T1000 (cell line): Measurements from ENCODE around the gene MBOAT7.

Experiments used
- DNase-seq: peaks from one replicate; lab custom pipeline; 2025; ENCODE audit warnings: mixed read lengths; lab: John Stamatoyannopoulos, UW

Gene MBOAT7

DNA sequence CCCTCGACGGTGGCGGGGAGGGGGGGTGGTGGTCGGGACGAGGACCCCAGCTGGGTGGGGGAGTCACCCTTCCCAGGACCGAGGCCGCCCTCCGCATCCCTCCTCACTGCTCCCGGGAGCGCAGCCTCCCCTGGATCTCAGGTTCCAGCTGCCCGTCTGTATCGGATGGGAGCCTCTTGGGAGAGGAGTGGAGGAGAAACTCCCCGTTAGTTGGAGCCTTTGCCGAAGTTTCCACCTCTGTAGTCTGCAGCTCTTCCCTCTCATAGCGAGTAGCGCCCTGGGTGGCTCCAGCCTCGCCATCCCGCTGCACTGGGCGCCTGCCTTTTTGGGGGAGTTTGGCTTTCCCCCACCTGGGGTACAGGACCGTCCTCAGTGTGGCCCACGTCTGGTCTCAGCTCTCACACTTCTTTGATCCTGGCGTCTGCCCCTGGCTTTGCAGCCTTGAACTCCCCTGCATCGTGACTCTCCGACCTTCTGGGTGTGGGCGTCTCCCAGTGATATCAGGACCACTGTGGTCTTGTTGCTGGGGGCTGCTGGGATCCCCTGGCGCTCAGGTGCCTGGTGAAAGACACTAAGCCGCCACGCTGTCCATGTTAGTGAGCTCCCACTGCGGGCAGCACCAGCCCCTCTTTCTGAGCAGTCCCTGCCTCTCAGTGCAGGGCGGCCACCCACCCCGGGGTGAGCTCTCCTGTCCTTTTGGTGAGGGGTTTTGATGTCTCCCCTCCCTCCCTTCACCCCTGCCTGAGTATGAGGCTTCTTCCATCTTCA lies 50.7 kb downstream of the MBOAT7 start:
- DNase-seq: no peak

- no peak for DNase-seq
Observed at GRCh38 chr19:54137699-54138488, 51.5 kb downstream of the MBOAT7 start, which contains the start of gene CNOT3. Gene CNOT3 (plus strand): TSS chr19:54137762. CDS start chr19:54142979, 5,217 bp downstream.

GRCh38 chr19:54136864-54137698 lies 52.3 kb downstream of the MBOAT7 start:
- DNase-seq: peak; percentile 100

GRCh38 chr19:54136086-54136863 lies 53.1 kb downstream of the MBOAT7 start:
- DNase-seq: no peak

DNA sequence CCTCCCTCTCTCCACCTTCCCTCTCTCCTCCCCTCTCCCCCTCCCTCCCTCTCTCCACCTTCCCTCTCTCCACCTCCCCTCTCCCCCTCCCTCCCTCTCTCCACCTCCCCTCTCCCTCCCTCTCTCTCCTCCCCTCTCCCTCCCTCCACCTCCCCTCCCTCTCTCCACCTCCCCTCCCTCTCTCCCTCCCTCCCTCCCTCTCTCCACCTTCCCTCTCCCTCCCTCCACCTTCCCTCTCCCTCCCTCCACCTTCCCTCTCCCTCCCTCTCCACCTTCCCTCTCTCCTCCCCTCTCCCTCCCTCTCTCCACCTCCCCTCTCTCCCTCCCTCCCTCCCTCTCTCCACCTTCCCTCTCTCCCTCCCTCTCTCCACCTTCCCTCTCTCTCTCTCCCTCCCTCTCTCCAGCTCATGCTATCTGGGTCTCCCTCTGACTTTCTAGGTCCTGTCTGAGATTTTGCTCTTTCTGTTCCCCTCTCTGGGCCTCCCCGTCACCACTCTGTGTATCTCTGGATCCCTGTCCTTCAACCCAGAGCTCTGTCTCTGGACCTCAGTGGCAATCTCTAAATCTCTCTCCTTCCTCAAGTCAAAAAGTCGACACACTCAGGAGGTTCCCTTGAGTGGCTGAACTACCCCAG lies 55.3 kb downstream of the MBOAT7 start:
- DNase-seq: no peak

DNA sequence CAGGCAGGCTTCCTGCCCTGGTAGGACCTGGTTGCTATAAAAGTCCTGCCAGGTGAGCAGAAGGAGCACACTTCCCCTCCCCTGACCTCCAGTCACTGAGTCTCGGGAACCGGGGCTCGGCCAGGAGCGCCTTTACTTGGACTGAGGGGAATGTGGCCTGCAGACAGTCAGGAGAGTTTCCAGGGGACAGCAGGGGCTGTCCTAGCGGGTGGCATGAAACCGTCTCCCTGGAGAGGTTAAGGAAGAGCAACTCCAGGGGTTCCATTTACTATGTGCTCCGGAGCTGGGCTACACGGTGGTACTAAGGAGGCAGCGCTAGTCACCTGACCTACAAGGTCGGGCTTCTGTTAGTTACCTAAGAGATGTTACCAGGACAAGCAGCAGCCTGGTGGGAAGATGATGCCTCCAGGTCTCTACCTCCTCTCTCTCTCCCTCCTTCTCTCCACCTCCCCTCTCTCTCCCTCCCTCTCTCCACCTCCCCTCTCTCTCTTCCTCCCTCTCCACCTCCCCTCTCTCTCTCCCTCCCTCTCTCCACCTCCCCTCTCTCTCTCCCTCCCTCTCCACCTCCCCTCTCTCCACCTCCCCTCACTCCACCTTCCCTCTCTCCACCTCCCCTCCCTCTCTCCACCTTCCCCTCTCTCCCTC lies 55.9 kb downstream of the MBOAT7 start:
- peak; percentile 21 for DNase-seq

GRCh38 chr19:54129617-54129996 lies 59.8 kb downstream of the MBOAT7 start:
- DNase-seq: no peak

GRCh38 chr19:54128796-54129616 lies 60.4 kb downstream of the MBOAT7 start:
- no peak for DNase-seq

GRCh38 chr19:54128441-54128725 lies 61.0 kb downstream of the MBOAT7 start:
- no peak for DNase-seq

DNA sequence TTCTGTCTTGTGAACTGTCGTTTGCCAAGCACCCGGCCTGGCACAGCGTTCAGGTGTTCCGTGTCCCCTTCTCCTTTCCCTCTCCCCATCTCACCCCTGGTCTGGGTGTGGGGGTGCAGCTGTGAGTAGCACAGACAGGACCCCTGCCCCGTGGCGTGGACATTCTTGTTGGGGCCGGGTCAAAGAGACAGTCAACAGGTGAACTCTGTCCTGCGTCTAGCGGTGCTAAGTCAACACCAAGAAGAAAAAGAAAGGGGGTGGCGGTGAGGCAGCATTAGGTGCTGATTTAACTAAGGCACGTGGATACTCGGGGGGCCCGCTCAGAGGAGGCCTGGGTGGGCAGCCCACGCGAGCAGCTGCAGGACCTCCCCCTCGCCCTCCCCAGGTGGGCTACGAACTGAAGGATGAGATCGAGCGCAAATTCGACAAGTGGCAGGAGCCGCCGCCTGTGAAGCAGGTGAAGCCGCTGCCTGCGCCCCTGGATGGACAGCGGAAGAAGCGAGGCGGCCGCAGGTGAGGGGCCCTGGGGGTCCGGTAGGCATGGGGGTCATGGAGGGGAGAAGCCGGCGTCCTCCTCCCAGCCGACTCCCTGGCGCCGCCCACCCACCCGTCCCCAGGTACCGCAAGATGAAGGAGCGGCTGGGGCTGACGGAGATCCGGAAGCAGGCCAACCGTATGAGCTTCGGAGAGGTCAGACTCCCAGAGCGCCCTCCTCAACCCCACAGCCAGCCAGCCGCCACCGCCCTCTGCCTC lies 61.5 kb downstream of the MBOAT7 start:
- no peak for DNase-seq

DNA sequence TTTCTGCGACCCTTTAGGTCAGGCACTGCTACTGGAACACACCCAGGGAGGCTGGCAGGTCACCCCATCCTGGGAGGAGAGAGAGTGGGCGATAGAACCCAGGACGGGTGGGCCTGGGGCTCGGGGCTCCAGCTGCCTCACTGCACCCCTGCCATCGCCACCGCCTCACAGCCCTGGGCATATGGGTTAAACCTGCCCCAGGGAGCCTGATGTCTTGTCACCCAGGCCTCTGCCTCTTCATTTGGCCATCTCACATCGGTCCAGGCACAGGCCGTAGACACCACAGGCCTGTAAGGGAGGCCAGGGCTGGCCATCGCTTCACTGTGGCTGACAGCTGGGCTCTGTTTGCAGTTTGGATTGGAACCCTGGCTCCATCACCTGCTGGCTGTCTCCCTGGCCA lies 63.7 kb downstream of the MBOAT7 start:
- DNase-seq: no peak

DNA sequence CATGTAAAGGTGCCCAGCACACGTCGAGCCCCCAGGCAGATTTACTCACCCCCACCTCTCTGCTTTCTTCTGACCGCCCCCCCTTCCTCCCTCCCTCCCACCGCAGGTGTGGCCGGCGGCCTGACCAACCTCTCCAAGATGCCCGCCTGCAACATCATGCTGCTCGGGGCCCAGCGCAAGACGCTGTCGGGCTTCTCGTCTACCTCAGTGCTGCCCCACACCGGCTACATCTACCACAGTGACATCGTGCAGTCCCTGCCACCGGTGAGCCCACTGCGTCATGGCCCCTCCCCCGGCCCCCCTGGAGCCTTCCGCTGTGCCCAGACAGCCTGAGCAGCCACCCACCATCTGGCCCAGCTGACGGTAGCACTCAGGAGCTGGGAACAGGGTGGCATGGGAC lies 65.0 kb downstream of the MBOAT7 start:
- no peak for DNase-seq

DNA sequence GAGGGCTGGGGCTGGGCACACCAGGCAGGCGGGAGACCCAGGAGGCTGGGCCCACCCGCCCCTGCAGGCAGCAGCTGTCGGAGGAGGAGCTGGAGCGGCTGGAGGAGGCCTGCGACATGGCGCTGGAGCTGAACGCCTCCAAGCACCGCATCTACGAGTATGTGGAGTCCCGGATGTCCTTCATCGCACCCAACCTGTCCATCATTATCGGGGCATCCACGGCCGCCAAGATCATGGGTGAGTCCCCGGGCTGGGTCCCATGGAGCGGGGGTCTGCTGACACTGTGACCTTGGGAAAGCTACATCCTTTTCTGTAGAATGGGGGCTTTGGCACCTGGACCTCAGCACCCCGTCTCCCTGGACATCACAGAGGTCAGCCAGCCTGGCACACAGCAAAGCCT lies 65.7 kb downstream of the MBOAT7 start:
- no peak for DNase-seq
